K562 (cell line): ENCODE results near the gene SPATA2L. TPM values are rescaled to one million over a fixed set of nuclear protein-coding genes. Genes with fewer than 3 reads are reported as not detected.
A peak's percentile ranks its signal among the peaks of the same experiment; 100 is the strongest.

Experiments
- E2F8 ChIP-seq: fragments of 450-650 bp; IDR thresholded peaks from 2 replicates; pipeline ENCODE4 v1.7.1; 2018; ENCODE audit warnings: mild to moderate bottlenecking, low read depth; ENCODE audit not compliant: partially characterized antibody
- MAX ChIP-seq: sonication (generic); formaldehyde crosslinking; IDR thresholded peaks from 2 replicates; pipeline ENCODE4 v1.9.0; 2022; ENCODE audit warnings: mild to moderate bottlenecking, missing genetic modification reagents
- MTA2 ChIP-seq: fragments of 450-650 bp; IDR thresholded peaks from 2 replicates; pipeline ENCODE4 v1.6.1; 2016; ENCODE audit warnings: low read depth
- PML ChIP-seq: IDR thresholded peaks from 2 replicates; pipeline ENCODE4 v1.6.1; 2012; ENCODE audit warnings: low read length, inconsistent platforms
- SUPT5H ChIP-seq: fragments of 450-650 bp; IDR thresholded peaks from 2 replicates; pipeline ENCODE4 v1.6.1; 2016
- polyA plus RNA-seq, 8 experiments: library from polyadenylated mRNA; depleted of rRNA in 4 of 8; stranded (reverse) in 5 of 8; unstranded in 3 of 8; fragments of >200 nt; fragmentation: Nextera tagmentation in 2 of 8; fragmentation: Illumina TruSeq in 1 of 8; extraction: Ambion mirVana in 2 of 8; extraction: Trizol in 1 of 8; gene quantifications; 2 replicates each; pipeline versions ENCODE4 v1.2.1 to v1.2.3, GENCODE V29; 2011 to 2014; ENCODE audit warnings: inconsistent platforms in 1 of 8, missing spikeins in 1 of 8
- total RNA-seq, 7 experiments: library from RNA; depleted of rRNA in 6 of 7; stranded (reverse); fragments of >200 nt in 6 of 7; fragmentation: Illumina TruSeq in 2 of 7; extraction: Trizol in 2 of 7; gene quantifications; 2 replicates each; pipeline versions ENCODE4 v1.2.1 to v1.2.3, GENCODE V29; 2011 to 2021; ENCODE audit warnings: low replicate concordance in 1 of 7
- TF ChIP-seq, protein P1 (sequence below): fragments of 450-650 bp; IDR thresholded peaks from 2 replicates; pipeline ENCODE4 v1.7.0; 2016; ENCODE audit warnings: borderline replicate concordance

Gene SPATA2L
- total and polyA plus RNA-seq, 9 of the 15 experiments (the other 6 are each of a cell fraction or from before 2014, with no cell fraction given): 0.13 to 19.2 (median 4.8) TPM; not detected in 1

- TF ChIP-seq E2F8 (no peak), MTA2 (no peak), PML (peak; percentile 43; the same call in 1 of the 2 replicates), SUPT5H (peak; percentile 41; the same call in 1 of the 2 replicates), MAX (CRISPR knock-in tag) (0 out of 2 replicates have a peak, but pooled peaks have one; percentile 10)
- TF ChIP-seq, protein P1, sequence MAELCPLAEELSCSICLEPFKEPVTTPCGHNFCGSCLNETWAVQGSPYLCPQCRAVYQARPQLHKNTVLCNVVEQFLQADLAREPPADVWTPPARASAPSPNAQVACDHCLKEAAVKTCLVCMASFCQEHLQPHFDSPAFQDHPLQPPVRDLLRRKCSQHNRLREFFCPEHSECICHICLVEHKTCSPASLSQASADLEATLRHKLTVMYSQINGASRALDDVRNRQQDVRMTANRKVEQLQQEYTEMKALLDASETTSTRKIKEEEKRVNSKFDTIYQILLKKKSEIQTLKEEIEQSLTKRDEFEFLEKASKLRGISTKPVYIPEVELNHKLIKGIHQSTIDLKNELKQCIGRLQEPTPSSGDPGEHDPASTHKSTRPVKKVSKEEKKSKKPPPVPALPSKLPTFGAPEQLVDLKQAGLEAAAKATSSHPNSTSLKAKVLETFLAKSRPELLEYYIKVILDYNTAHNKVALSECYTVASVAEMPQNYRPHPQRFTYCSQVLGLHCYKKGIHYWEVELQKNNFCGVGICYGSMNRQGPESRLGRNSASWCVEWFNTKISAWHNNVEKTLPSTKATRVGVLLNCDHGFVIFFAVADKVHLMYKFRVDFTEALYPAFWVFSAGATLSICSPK: no peak
Measured at GRCh38 chr16:89737341-89738071, 36.0 kb upstream of the SPATA2L start (continued).
